IMR-90 (cell line): ENCODE data around the gene GRM5. TPM values are rescaled to one million over a fixed set of nuclear protein-coding genes. Genes with fewer than 3 reads are reported as not detected.
A peak's percentile ranks its signal among the peaks of the same experiment; 100 is the strongest.

Experiments used
- ATAC-seq: fragments of 200-7000 bp; cut with Tn5 transposase; 2 replicates; pipeline ENCODE4 v1.9.1; 2020; ENCODE audit warnings: low read depth, mild to moderate bottlenecking, moderate library complexity
- BruUV-seq: library from RNA; stranded (reverse); fragments of 400-500 nt; replicated peaks from 2 replicates; lab custom pipeline; 2021; lab: Mats Ljungman, UMichigan
- CTCF ChIA-PET: fragments of 300-600 bp; formaldehyde crosslinking; extraction: SDS; loops from one replicate; lab custom pipeline; 2021; ENCODE audit warnings: antibody characterized with exemption; lab: Yijun Ruan, JAX
- POLR2A ChIA-PET: fragments of 300-600 bp; sonication (Branson Sonifier 250); formaldehyde crosslinking; loops from one replicate; lab custom pipeline; 2022; ENCODE audit warnings: antibody characterized with exemption; ENCODE audit not compliant: unreplicated experiment; lab: Charles Lee
- DNase-seq: peaks from one replicate; pipeline ENCODE4 v3.0.0; 2013
- H2AFZ ChIP-seq: replicated peaks from 2 replicates; pipeline ENCODE3; 2013; ENCODE audit warnings: low read length, mild to moderate bottlenecking; ENCODE audit not compliant: poor library complexity
- H2AK5ac ChIP-seq: 2 replicates; pipeline ENCODE4 v1.6.1; 2013; ENCODE audit warnings: low read depth, low read length, inconsistent platforms
- H2AK9ac ChIP-seq: replicated peaks from 2 replicates; pipeline ENCODE3; 2013; ENCODE audit warnings: mild to moderate bottlenecking, low read depth, low read length, moderate library complexity; ENCODE audit not compliant: poor library complexity
- H2BK120ac ChIP-seq: 2 replicates; pipeline ENCODE4 v1.6.1; 2013; ENCODE audit warnings: low read depth, low read length, inconsistent platforms
- H2BK15ac ChIP-seq: 3 replicates; pipeline ENCODE4 v1.6.1; 2013; ENCODE audit warnings: low read depth, low read length, inconsistent platforms
- H2BK20ac ChIP-seq: 2 replicates; pipeline ENCODE4 v1.6.1; 2013; ENCODE audit warnings: low read depth, mild to moderate bottlenecking, inconsistent platforms, low read length, moderate library complexity
- H2BK5ac ChIP-seq: 2 replicates; pipeline ENCODE4 v1.6.1; 2013; ENCODE audit warnings: mild to moderate bottlenecking, low read depth, low read length, inconsistent platforms; ENCODE audit not compliant: poor library complexity, severe bottlenecking
- H3K14ac ChIP-seq: replicated peaks from 2 replicates; pipeline ENCODE4 v1.6.1; 2013; ENCODE audit warnings: low read depth, low read length, inconsistent platforms
- H3K18ac ChIP-seq: 2 replicates; pipeline ENCODE4 v1.6.1; 2013; ENCODE audit warnings: low read depth, low read length, control low read depth
- H3K23ac ChIP-seq: 2 replicates; pipeline ENCODE4 v1.6.1; 2013; ENCODE audit warnings: low read depth, low read length, inconsistent platforms
- H3K27ac ChIP-seq: 2 replicates; pipeline ENCODE4 v1.5.1; 2013; ENCODE audit warnings: mild to moderate bottlenecking, control low read depth, low read length; ENCODE audit not compliant: insufficient read depth
- H3K27me3 ChIP-seq: 2 replicates; pipeline ENCODE4 v1.6.1; 2013; ENCODE audit warnings: low read length; ENCODE audit not compliant: control insufficient read depth, insufficient read depth
- H3K36me3 ChIP-seq: 2 replicates; pipeline ENCODE4 v1.6.1; 2013; ENCODE audit warnings: low read length, mixed read lengths; ENCODE audit not compliant: control insufficient read depth, insufficient read depth
- H3K4ac ChIP-seq: 2 replicates; pipeline ENCODE4 v1.6.1; 2013; ENCODE audit warnings: low read depth, low read length, inconsistent platforms
- H3K4me1 ChIP-seq: 2 replicates; pipeline ENCODE4 v1.6.1; 2013; ENCODE audit warnings: low read length, mixed read lengths; ENCODE audit not compliant: control insufficient read depth, insufficient read depth
- H3K4me2 ChIP-seq: 2 replicates; pipeline ENCODE4 v1.6.1; 2013; ENCODE audit warnings: low read depth, mild to moderate bottlenecking, control low read depth, low read length, moderate library complexity
- H3K4me3 ChIP-seq: 2 replicates; pipeline ENCODE4 v1.5.1; 2013; ENCODE audit warnings: low read depth, mild to moderate bottlenecking, control low read depth, low read length, moderate library complexity; ENCODE audit not compliant: insufficient read depth
- H3K56ac ChIP-seq: 2 replicates; pipeline ENCODE4 v1.6.1; 2013; ENCODE audit warnings: low read length, inconsistent platforms; ENCODE audit not compliant: insufficient read depth; ENCODE audit errors: extremely low read depth
- H3K79me1 ChIP-seq, 2 experiments: 2 replicates each; pipeline ENCODE4 v1.6.1; 2013; ENCODE audit warnings: low read length in 2 of 2, inconsistent platforms in 1 of 2, low read depth in 1 of 2
- H3K9ac ChIP-seq: 2 replicates; pipeline ENCODE4 v1.6.1; 2013; ENCODE audit warnings: low read depth, low read length, control low read depth
- H3K9me1 ChIP-seq: 2 replicates; pipeline ENCODE4 v1.6.1; 2013; ENCODE audit warnings: low read length, inconsistent platforms; ENCODE audit not compliant: insufficient read depth
- H3K9me3 ChIP-seq: 2 replicates; pipeline ENCODE4 v1.6.1; 2013; ENCODE audit warnings: low read length; ENCODE audit not compliant: control insufficient read depth, insufficient read depth
- H4K20me1 ChIP-seq: 2 replicates; pipeline ENCODE4 v1.6.1; 2013; ENCODE audit warnings: low read length, inconsistent platforms; ENCODE audit not compliant: insufficient read depth
- H4K5ac ChIP-seq: 2 replicates; pipeline ENCODE4 v1.6.1; 2013; ENCODE audit warnings: mild to moderate bottlenecking, low read depth, low read length, control low read depth
- H4K8ac ChIP-seq, 2 experiments: 2 replicates each; pipeline ENCODE4 v1.6.1; 2013; ENCODE audit warnings: low read depth in 2 of 2, low read length in 2 of 2, control low read depth in 1 of 2, inconsistent platforms in 1 of 2
- H4K91ac ChIP-seq: 2 replicates; pipeline ENCODE4 v1.6.1; 2013; ENCODE audit warnings: low read depth, low read length, inconsistent platforms; ENCODE audit not compliant: insufficient read depth
- BHLHE40 ChIP-seq: fragments of 150-350 bp; IDR thresholded peaks from 2 replicates; pipeline ENCODE4 v1.6.1; 2016; ENCODE audit warnings: mild to moderate bottlenecking, low read depth, low read length
- CEBPB ChIP-seq: IDR thresholded peaks from 2 replicates; pipeline ENCODE4 v1.6.1; 2012; ENCODE audit warnings: low read depth, low read length, improper control_type of control experiment
- CHD1 ChIP-seq: IDR thresholded peaks from 2 replicates; pipeline ENCODE4 v1.6.1; 2012; ENCODE audit warnings: low read depth, low read length, improper control_type of control experiment
- CTCF ChIP-seq: conservative IDR thresholded peaks from 2 replicates; pipeline ENCODE4 v1.5.1; 2012; ENCODE audit warnings: mild to moderate bottlenecking, low read depth, low read length, improper control_type of control experiment
- ELK1 ChIP-seq: fragments of 150-350 bp; IDR thresholded peaks from 2 replicates; pipeline ENCODE4 v1.6.1; 2016; ENCODE audit warnings: low read depth, mild to moderate bottlenecking, low read length, moderate library complexity, borderline replicate concordance
- FOS ChIP-seq: fragments of 150-350 bp; IDR thresholded peaks from 2 replicates; pipeline ENCODE4 v1.6.1; 2016; ENCODE audit warnings: low read depth, low read length
- MAFK ChIP-seq: IDR thresholded peaks from 2 replicates; pipeline ENCODE4 v1.6.1; 2012; ENCODE audit warnings: low read depth, low read length, improper control_type of control experiment
- MAZ ChIP-seq: IDR thresholded peaks from 2 replicates; pipeline ENCODE4 v1.6.1; 2012; ENCODE audit warnings: low read depth, mild to moderate bottlenecking, low read length, improper control_type of control experiment, moderate library complexity, borderline replicate concordance
- NFE2L2 ChIP-seq: fragments of 150-350 bp; IDR thresholded peaks from 2 replicates; pipeline ENCODE4 v1.6.1; 2016; ENCODE audit warnings: low read depth, mild to moderate bottlenecking, low read length
- POLR2A ChIP-seq: IDR thresholded peaks from 2 replicates; pipeline ENCODE4 v1.6.1; 2012; ENCODE audit warnings: mild to moderate bottlenecking, low read depth, low read length
- RCOR1 ChIP-seq: IDR thresholded peaks from 2 replicates; pipeline ENCODE4 v1.6.1; 2012; ENCODE audit warnings: mild to moderate bottlenecking, low read length, improper control_type of control experiment; ENCODE audit not compliant: insufficient replicate concordance
- RFX5 ChIP-seq: IDR thresholded peaks from 2 replicates; pipeline ENCODE4 v1.8.0; 2012; ENCODE audit warnings: low read depth, mild to moderate bottlenecking, low read length, moderate library complexity
- SMC3 ChIP-seq: fragments of 150-350 bp; IDR thresholded peaks from 2 replicates; pipeline ENCODE4 v1.6.1; 2016; ENCODE audit warnings: low read depth, mild to moderate bottlenecking, antibody characterized with exemption, low read length, moderate library complexity
- USF2 ChIP-seq: fragments of 150-350 bp; IDR thresholded peaks from 2 replicates; pipeline ENCODE4 v1.6.1; 2017; ENCODE audit warnings: mild to moderate bottlenecking, antibody characterized with exemption, low read length, low read depth
- WGBS, 2 experiments: methylation state at CpG; one replicate each; pipeline versions ENCODE4 v1.1.5 to v1.1.7; 2013; ENCODE audit warnings: missing lambda C conversion rate in 2 of 2; ENCODE audit not compliant: insufficient read length in 1 of 2; ENCODE audit errors: extremely low coverage in 2 of 2; 5-methylcytosine and 5-hydroxymethylcytosine counted together
- dilution Hi-C: fragments of 300-500 bp; cut with HindIII; formaldehyde crosslinking; loops from one replicate; pipeline ENCODE4 v1.14.3; 2018; ENCODE audit warnings: low sequenced_read_pairs; ENCODE audit not compliant: unreplicated experiment
- in situ Hi-C: fragments of 300-500 bp; cut with MboI; formaldehyde crosslinking; loops from 3 replicates; pipeline ENCODE4 v1.14.3; 2019; ENCODE audit warnings: low sequenced_read_pairs, inconsistent platforms, mixed read lengths
- intact Hi-C: fragments of 100-400 bp; cut with micrococcal nuclease; formaldehyde crosslinking; loops from 2 replicates; pipeline ENCODE4 v1.10.0; 2022
- polyA plus RNA-seq, 3 experiments: library from polyadenylated mRNA; depleted of rRNA; stranded (reverse); fragments of >200 nt; gene quantifications; 2 replicates each; pipeline ENCODE4 v1.2.3, GENCODE V29; 2012; ENCODE audit warnings: low replicate concordance in 1 of 3
- total RNA-seq: library from RNA; depleted of rRNA; stranded (reverse); fragments of >200 nt; gene quantifications from 2 replicates; pipeline ENCODE4 v1.2.3, GENCODE V29; 2012

The GRM5 gene
- total and polyA plus RNA-seq, 2 of the 4 experiments (the other 2 are of a cell fraction) = under 0.01 TPM

- ATAC-seq = peak; percentile 74
- Histone ChIP-seq H3K23ac (peak overlapping the region; percentile 14; the same call in 1 of the 2 replicates), H4K91ac (no peak overlapping the region), H2BK5ac (peak overlapping the region; percentile 38), H3K36me3 (no peaks in the 10 kb centered on the region), H2AK9ac (no peak overlapping the region), H3K9me3 (no peaks in the 10 kb centered on the region), H3K9me1 (no peaks in the 10 kb centered on the region; the same call in 1 of the 2 replicates), H2AK5ac (no peak overlapping the region), H3K4me3 (no peak overlapping the region), H2AFZ (no peak overlapping the region), H2BK120ac (peak overlapping the region; percentile 4), H3K4me1 (peaks cover 15% of the 10 kb centered on the region), H3K56ac (no peak overlapping the region), H4K8ac (peak overlapping the region in 1 of 2 experiments; percentile 2; a peak in 1 of 4 replicates), H3K9ac (no peak overlapping the region), H3K4me2 (no peak overlapping the region), H4K20me1 (no peaks in the 10 kb centered on the region), H3K14ac (peak overlapping the region; percentile 85; the same call in 1 of the 2 replicates), H4K5ac (no peak overlapping the region; the same call in 1 of the 2 replicates), H3K27me3 (no peaks in the 10 kb centered on the region), H3K79me1 (no peaks in the 10 kb centered on the region), H3K27ac (no peak overlapping the region), H2BK20ac (peak overlapping the region; percentile 88), H3K18ac (peak overlapping the region; percentile 18; the same call in 1 of the 2 replicates), H3K4ac (no peak overlapping the region; the same call in 1 of the 2 replicates), H2BK15ac (peak overlapping the region; percentile 0; the same call in 2 of the 3 replicates)
- BruUV-seq = no TSS peak
- in situ Hi-C loops (no loop called here), intact Hi-C loops (loop anchor here (2.0 kb wide), 1 partner anchor 13 kb away; no protein-coding TSS in a partner anchor), dilution Hi-C loops (no loop called here)
- WGBS, 2 experiments = no CpG with 5 or more reads among the region's 1 CpG
- DNase-seq = peak; percentile 28
- ChIA-PET POLR2A (no interaction called here), CTCF (interaction anchor here (0.6 kb wide), 1 partner anchor 184 kb away, joined by 3 read pairs; the partner anchor contains the start of gene CTSC)
- TF ChIP-seq MAFK (no peak), USF2 (no peak), RFX5 (no peak), CEBPB (no peak), CHD1 (no peak), RCOR1 (no peak), POLR2A (no peak), SMC3 (no peak), FOS (no peak), BHLHE40 (no peak), ELK1 (no peak), CTCF (no peak), MAZ (no peak), NFE2L2 (no peak)
Measured at GRCh38 chr11:88521799-88522201, 544.0 kb downstream of the GRM5 start.
